Lung (tissue), 12 donors: ENCODE results near the gene ZG16B. TPM values are rescaled to one million over a fixed set of nuclear protein-coding genes. Genes with fewer than 3 reads are reported as not detected.

Source experiments
- ATAC-seq: fragments of 200-7000 bp; cut with Tn5 transposase; one replicate; pipeline ENCODE4 v1.9.1; 2020; ENCODE audit warnings: moderate number of reproducible peaks; ENCODE audit not compliant: insufficient read depth, low FRiP score
- DNase-seq, 3 donors: peaks; one replicate each; pipeline ENCODE4 v3.0.0-alpha.2; 2013 to 2017
- H3K27ac ChIP-seq, 2 donors: one replicate each; pipeline ENCODE4 v1.5.1; 2013; ENCODE audit warnings: mild to moderate bottlenecking in 2 of 2, moderate library complexity in 2 of 2, control low read depth in 1 of 2, inconsistent platforms in 1 of 2, low read depth in 1 of 2, low read length in 1 of 2
- H3K27me3 ChIP-seq, 3 donors: one replicate each; pipeline ENCODE4 v1.5.1; 2013; ENCODE audit warnings: low read length in 2 of 3; ENCODE audit not compliant: control insufficient read depth in 3 of 3, insufficient read depth in 3 of 3
- H3K36me3 ChIP-seq, 4 donors: one replicate each; pipeline ENCODE4 v1.5.1; 2013; ENCODE audit warnings: low read length in 4 of 4, mild to moderate bottlenecking in 1 of 4, moderate library complexity in 1 of 4; ENCODE audit not compliant: control insufficient read depth in 4 of 4, insufficient read depth in 4 of 4
- H3K4me1 ChIP-seq, 5 donors: one replicate each; pipeline ENCODE4 v1.5.1; 2013; ENCODE audit warnings: low read length in 5 of 5, mild to moderate bottlenecking in 2 of 5, moderate library complexity in 1 of 5; ENCODE audit not compliant: control insufficient read depth in 5 of 5, insufficient read depth in 5 of 5
- H3K4me3 ChIP-seq: one replicate; pipeline ENCODE4 v1.5.1; 2013; ENCODE audit warnings: mild to moderate bottlenecking, control low read depth, moderate library complexity
- H3K9ac ChIP-seq, 2 donors: one replicate each; pipeline ENCODE4 v1.5.1; 2013; ENCODE audit warnings: low read length in 2 of 2, control low read depth in 1 of 2; ENCODE audit not compliant: insufficient read depth in 1 of 2
- H3K9me3 ChIP-seq, 4 donors: one replicate each; pipeline ENCODE4 v1.5.1; 2013; ENCODE audit warnings: low read length in 3 of 4, mild to moderate bottlenecking in 1 of 4, moderate library complexity in 1 of 4; ENCODE audit not compliant: control insufficient read depth in 4 of 4, insufficient read depth in 3 of 4
- WGBS, 2 donors: extraction: QIAGEN DNeasy Blood & Tissue Kit; methylation state at CpG; one replicate each; pipeline ENCODE4 v1.1.7; 2013; 5-methylcytosine and 5-hydroxymethylcytosine counted together
- polyA plus RNA-seq, 2 donors: library from polyadenylated mRNA; stranded (reverse); fragments of 200-250 nt; gene quantifications; one replicate each; pipeline ENCODE4 v1.2.1, GENCODE V29; 2013
- total RNA-seq, 2 donors: library from RNA; depleted of rRNA in 1 of 2; stranded (reverse); fragments of >200 nt in 1 of 2; gene quantifications; one replicate each; pipeline ENCODE4 v1.2.1, GENCODE V29; 2014 to 2021
- TF ChIP-seq, protein P1 (sequence below): IDR thresholded peaks from 2 replicates; pipeline ENCODE4 v1.5.1; 2012; ENCODE audit warnings: mild to moderate bottlenecking; ENCODE audit errors: control extremely low read depth, extremely low read depth
- donor health status: control.
- donor health status: control.
- donor health status: Bipolar disorder and iron deficiency.
- donor health status: healthy.
- donor health status: DM: yes; HTN: yes; CAD: no.

Gene ZG16B
- total and polyA plus RNA-seq, 4 donors, result 2.1 to 6.1 (median 4.3) TPM

DNA sequence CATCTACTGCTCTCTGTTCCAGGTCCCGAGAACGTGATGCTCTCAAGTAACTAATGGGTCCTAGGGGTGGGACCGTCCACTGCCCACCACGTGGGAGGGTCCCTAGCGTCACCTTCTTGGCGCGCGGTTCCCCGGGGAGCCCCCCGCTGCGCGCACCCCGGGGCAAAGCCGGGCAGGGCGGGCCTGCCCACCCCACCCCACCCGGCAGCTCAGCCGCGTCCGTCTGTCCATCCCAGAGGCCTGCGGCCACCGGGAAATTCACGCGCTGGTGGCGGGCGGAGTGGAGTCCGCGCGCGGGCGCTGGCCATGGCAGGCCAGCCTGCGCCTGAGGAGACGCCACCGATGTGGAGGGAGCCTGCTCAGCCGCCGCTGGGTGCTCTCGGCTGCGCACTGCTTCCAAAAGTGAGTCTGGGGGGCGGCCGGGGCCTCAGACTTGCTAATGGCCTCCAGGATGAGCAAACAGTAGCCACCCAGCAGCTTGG lies 31.3 kb upstream of the ZG16B start:
- H3K27ac ChIP-seq, result peak overlapping the region in 1 of 2 donors; percentile 89
- no peak for ATAC-seq
- TF ChIP-seq, protein P1, sequence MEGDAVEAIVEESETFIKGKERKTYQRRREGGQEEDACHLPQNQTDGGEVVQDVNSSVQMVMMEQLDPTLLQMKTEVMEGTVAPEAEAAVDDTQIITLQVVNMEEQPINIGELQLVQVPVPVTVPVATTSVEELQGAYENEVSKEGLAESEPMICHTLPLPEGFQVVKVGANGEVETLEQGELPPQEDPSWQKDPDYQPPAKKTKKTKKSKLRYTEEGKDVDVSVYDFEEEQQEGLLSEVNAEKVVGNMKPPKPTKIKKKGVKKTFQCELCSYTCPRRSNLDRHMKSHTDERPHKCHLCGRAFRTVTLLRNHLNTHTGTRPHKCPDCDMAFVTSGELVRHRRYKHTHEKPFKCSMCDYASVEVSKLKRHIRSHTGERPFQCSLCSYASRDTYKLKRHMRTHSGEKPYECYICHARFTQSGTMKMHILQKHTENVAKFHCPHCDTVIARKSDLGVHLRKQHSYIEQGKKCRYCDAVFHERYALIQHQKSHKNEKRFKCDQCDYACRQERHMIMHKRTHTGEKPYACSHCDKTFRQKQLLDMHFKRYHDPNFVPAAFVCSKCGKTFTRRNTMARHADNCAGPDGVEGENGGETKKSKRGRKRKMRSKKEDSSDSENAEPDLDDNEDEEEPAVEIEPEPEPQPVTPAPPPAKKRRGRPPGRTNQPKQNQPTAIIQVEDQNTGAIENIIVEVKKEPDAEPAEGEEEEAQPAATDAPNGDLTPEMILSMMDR, result no peak

DNA sequence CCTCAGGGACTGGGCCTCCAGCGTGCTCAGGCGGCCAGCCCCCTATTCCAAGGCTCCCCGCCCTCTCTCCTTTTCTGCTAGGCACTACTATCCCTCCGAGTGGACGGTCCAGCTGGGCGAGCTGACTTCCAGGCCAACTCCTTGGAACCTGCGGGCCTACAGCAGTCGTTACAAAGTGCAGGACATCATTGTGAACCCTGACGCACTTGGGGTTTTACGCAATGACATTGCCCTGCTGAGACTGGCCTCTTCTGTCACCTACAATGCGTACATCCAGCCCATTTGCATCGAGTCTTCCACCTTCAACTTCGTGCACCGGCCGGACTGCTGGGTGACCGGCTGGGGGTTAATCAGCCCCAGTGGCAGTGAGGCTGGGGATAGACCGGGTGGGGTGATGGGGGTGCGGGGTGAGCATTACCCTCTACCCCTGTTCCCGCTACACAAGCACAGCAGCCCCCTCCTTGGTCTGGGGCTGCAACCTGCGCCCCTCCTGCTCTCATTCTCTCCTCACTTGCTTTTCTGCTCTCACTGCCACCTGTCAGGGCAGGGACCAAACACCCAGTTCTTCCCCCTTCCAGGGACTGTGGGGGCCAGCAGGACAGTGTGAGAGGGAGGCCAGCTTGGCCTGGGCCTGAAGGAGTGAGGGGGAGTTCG lies 30.8 kb upstream of the ZG16B start:
- DNase-seq, result no peak
- no peak for ATAC-seq
- Histone ChIP-seq H3K9me3 (peaks cover 0 to 5% (median 2%) of the 10 kb centered on the region in 4 donors), H3K4me3 (no peak overlapping the region), H3K36me3 (no peaks in the 10 kb centered on the region), H3K27ac (peak overlapping the region in 1 of 2 donors; percentile 89), H3K4me1 (peaks cover 0 to 1% (median 0%) of the 10 kb centered on the region in 5 donors), H3K9ac (no peak overlapping the region), H3K27me3 (peaks cover 0 to 11% (median 0%) of the 10 kb centered on the region in 3 donors)
- TF ChIP-seq, protein P1, result no peak
- 82 to 88% methylated on average over 21 of the region's 21 CpGs for WGBS, 2 donors

More for the DNA sequence above, 31.3 kb upstream of the ZG16B start:
- DNase-seq, result no peak
- WGBS, 2 donors, result 84 to 92% methylated on average over 39 of the region's 39 CpGs
- H3K9me3 ChIP-seq, result no peaks in the 10 kb centered on the region
- no peak overlapping the region for H3K9ac ChIP-seq
- peaks cover 0 to 1% (median 0%) of the 10 kb centered on the region in 5 donors for H3K4me1 ChIP-seq
- H3K4me3 ChIP-seq, result no peak overlapping the region
- H3K36me3 ChIP-seq, result no peaks in the 10 kb centered on the region
- H3K27me3 ChIP-seq, result peaks cover 0 to 11% (median 0%) of the 10 kb centered on the region in 3 donors

DNA sequence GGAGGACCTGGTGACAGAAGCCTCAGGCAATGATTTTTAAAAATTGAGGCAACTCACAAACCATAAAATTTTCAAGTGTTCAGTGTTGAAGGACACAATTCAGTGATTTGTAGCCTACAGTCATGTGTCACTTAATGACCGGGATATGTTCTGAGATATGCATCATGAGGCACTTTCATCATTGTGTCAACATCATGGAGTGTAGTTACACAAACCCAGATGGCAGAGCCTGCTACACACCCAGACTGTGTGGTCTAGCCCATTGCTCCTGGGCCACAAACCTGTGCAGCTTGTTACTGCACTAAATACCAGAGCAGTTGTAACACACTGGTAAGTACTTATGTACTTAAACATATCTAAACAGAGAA lies 30.3 kb upstream of the ZG16B start:
- Histone ChIP-seq H3K9ac (no peak overlapping the region), H3K9me3 (peaks cover 0 to 9% (median 3%) of the 10 kb centered on the region in 4 donors), H3K4me3 (no peak overlapping the region), H3K27ac (peak overlapping the region in 1 of 2 donors; percentile 89), H3K36me3 (no peaks in the 10 kb centered on the region), H3K27me3 (peaks cover 0 to 11% (median 0%) of the 10 kb centered on the region in 3 donors), H3K4me1 (no peaks in the 10 kb centered on the region)
- peak; percentile 69 for ATAC-seq
- TF ChIP-seq, protein P1, result no peak
- DNase-seq, result peak in 1 of 3 donors; percentile 29
- 44 to 55% methylated on average over 1 of the region's 1 CpG for WGBS, 2 donors
